A673 (cell line): ENCODE data around the gene CTNNA1. TPM values are rescaled to one million over a fixed set of nuclear protein-coding genes. Genes with fewer than 3 reads are reported as not detected.

Experiments used
- BruUV-seq: library from RNA; stranded (reverse); fragments of 400-500 nt; replicated peaks from 2 replicates; lab custom pipeline; 2021; lab: Mats Ljungman, UMichigan
- CTCF ChIA-PET: fragments of 300-600 bp; sonication (Branson Sonifier 250); formaldehyde crosslinking; loops from one replicate; lab custom pipeline; 2022; ENCODE audit warnings: antibody characterized with exemption; lab: Charles Lee
- POLR2A ChIA-PET: fragments of 300-600 bp; sonication (Branson Sonifier 250); formaldehyde crosslinking; loops from one replicate; lab custom pipeline; 2022; ENCODE audit warnings: antibody characterized with exemption; ENCODE audit not compliant: low non-redundant PET; lab: Charles Lee
- DNase-seq: peaks from one replicate; pipeline ENCODE4 v3.0.0-alpha.2; 2015; ENCODE audit warnings: low spot score
- H3K27ac ChIP-seq: fragments of 200-600 bp; sonication (generic); 2 replicates; pipeline ENCODE4 v1.5.1; 2016; ENCODE audit warnings: mixed run types, low read depth, mild to moderate bottlenecking, mixed read lengths, antibody characterized with exemption, low read length; ENCODE audit not compliant: poor library complexity, severe bottlenecking
- H3K27me3 ChIP-seq: fragments of 200-600 bp; sonication (generic); replicated peaks from 2 replicates; pipeline ENCODE4 v1.6.1; 2017; ENCODE audit warnings: mixed run types, low read depth, mild to moderate bottlenecking, mixed read lengths, antibody characterized with exemption, low read length; ENCODE audit not compliant: insufficient read depth, poor library complexity
- H3K36me3 ChIP-seq: fragments of 200-600 bp; sonication (generic); 2 replicates; pipeline ENCODE4 v1.6.1; 2016; ENCODE audit warnings: mixed run types, mild to moderate bottlenecking, mixed read lengths, antibody characterized with exemption, low read length; ENCODE audit not compliant: insufficient read depth, poor library complexity, severe bottlenecking
- H3K4me1 ChIP-seq: fragments of 200-600 bp; sonication (generic); 2 replicates; pipeline ENCODE4 v1.6.1; 2017; ENCODE audit warnings: mixed run types, mild to moderate bottlenecking, mixed read lengths, antibody characterized with exemption, low read length; ENCODE audit not compliant: insufficient read depth, poor library complexity, severe bottlenecking
- H3K4me3 ChIP-seq: fragments of 200-600 bp; sonication (generic); 2 replicates; pipeline ENCODE4 v1.5.1; 2016; ENCODE audit warnings: low read depth, mixed run types, mild to moderate bottlenecking, mixed read lengths, low read length; ENCODE audit not compliant: poor library complexity, severe bottlenecking
- H3K9me3 ChIP-seq: fragments of 200-600 bp; sonication (generic); 2 replicates; pipeline ENCODE4 v1.6.1; 2016; ENCODE audit warnings: mixed run types, low read depth, mild to moderate bottlenecking, mixed read lengths, antibody characterized with exemption, low read length; ENCODE audit not compliant: poor library complexity, severe bottlenecking
- CTCF ChIP-seq: fragments of 300-800, 200-600 bp; sonication (generic); conservative IDR thresholded peaks from 2 replicates; pipeline ENCODE4 v1.5.1; 2017; ENCODE audit warnings: low read depth, mild to moderate bottlenecking, antibody characterized with exemption, low read length, moderate library complexity, mixed read lengths
- EZH2 ChIP-seq: fragments of 200-600 bp; sonication (generic); IDR thresholded peaks from 2 replicates; pipeline ENCODE4 v1.6.1; 2017; ENCODE audit warnings: borderline replicate concordance, low read depth, mild to moderate bottlenecking, mixed read lengths, antibody characterized with exemption, low read length; ENCODE audit not compliant: poor library complexity, severe bottlenecking
- intact Hi-C: fragments of 100-400 bp; cut with micrococcal nuclease; formaldehyde crosslinking; loops from one replicate; pipeline ENCODE4 v1.10.0; 2022; ENCODE audit not compliant: unreplicated experiment
- total RNA-seq: library from RNA; stranded (reverse); gene quantifications from 2 replicates; pipeline ENCODE4 v1.2.3, GENCODE V29; 2021

CTNNA1 gene
- total RNA-seq, 1 experiment from 2014 or later: 249 TPM

GRCh38 chr5:138912093-138912492 is 158.9 kb downstream of the CTNNA1 start:
- ChIA-PET CTCF (no interaction called here), POLR2A (no interaction called here)
- H3K36me3 ChIP-seq: no peaks in the 10 kb centered on the region
- peaks cover 7% of the 10 kb centered on the region for H3K4me1 ChIP-seq
- H3K9me3 ChIP-seq: no peaks in the 10 kb centered on the region
- no TSS peak for BruUV-seq
- no peak overlapping the region for H3K27ac ChIP-seq
- DNase-seq: no peak
- H3K4me3 ChIP-seq: no peak overlapping the region
- no peaks in the 10 kb centered on the region for H3K27me3 ChIP-seq
- TF ChIP-seq CTCF (no peak), EZH2 (no peak)
- intact Hi-C loops: no loop called here

GRCh38 chr5:138913773-138914172 is 160.5 kb downstream of the CTNNA1 start:
- intact Hi-C loops: no loop called here
- H3K27ac ChIP-seq: no peak overlapping the region
- BruUV-seq: no TSS peak
- H3K4me3 ChIP-seq: no peak overlapping the region
- ChIA-PET POLR2A (no interaction called here), CTCF (no interaction called here)
- no peaks in the 10 kb centered on the region for H3K9me3 ChIP-seq
- H3K27me3 ChIP-seq: no peaks in the 10 kb centered on the region
- H3K36me3 ChIP-seq: no peaks in the 10 kb centered on the region
- no peak for DNase-seq
- TF ChIP-seq CTCF (no peak), EZH2 (no peak)
- H3K4me1 ChIP-seq: peaks cover 6% of the 10 kb centered on the region

- no peaks in the 10 kb centered on the region for H3K36me3 ChIP-seq
- ChIA-PET POLR2A (no interaction called here), CTCF (no interaction called here)
- no peak overlapping the region for H3K27ac ChIP-seq
- no peak for TF ChIP-seq EZH2
- no peak for TF ChIP-seq CTCF
- H3K4me1 ChIP-seq: no peaks in the 10 kb centered on the region
- no peaks in the 10 kb centered on the region for H3K9me3 ChIP-seq
- H3K27me3 ChIP-seq: no peaks in the 10 kb centered on the region
- BruUV-seq: no TSS peak
- DNase-seq: no peak
- no peak overlapping the region for H3K4me3 ChIP-seq
- intact Hi-C loops: no loop called here
Observed at GRCh38 chr5:138914338-138914737, 161.1 kb downstream of the CTNNA1 start.
